ENCODE measurements around the gene HAUS8.

- TF ChIP-seq SP1 (IDR thresholded peaks at IDR 0.05) (no peak), ARNT (IDR thresholded peaks at IDR 0.05) (no peak), FOXM1 (IDR thresholded peaks at IDR 0.05; ENCODE audit: borderline replicate concordance) (no peak)
These were observed 22.8 kb downstream of the HAUS8 start for GRCh38 chr19:17052439-17052838.

Data from HEK293T (cell line).